ENCODE data around the gene B4GALT6.
A peak's percentile ranks its signal among the peaks of the same experiment; 100 is the strongest.

B4GALT6 gene

GRCh38 chr18:31694297-31694696 is 9.9 kb upstream of the B4GALT6 start:
- Histone ChIP-seq H3K9me3 (ENCODE audit: control insufficient read depth in 2 of 2, low read length in 2 of 2) (peaks cover 0 to 2% of the 10 kb centered on the region in 2 donors), H3K9ac (ENCODE audit: low read depth in 1 of 2, low read length in 2 of 2) (no peak overlapping the region)

GRCh38 chr18:31688606-31689005 is 4.2 kb upstream of the B4GALT6 start:
- Histone ChIP-seq H3K9ac (ENCODE audit: low read depth in 1 of 2, low read length in 2 of 2) (no peak overlapping the region), H3K4me1 (ENCODE audit: control insufficient read depth in 2 of 2, insufficient read depth in 2 of 2, low read length in 2 of 2) (peaks cover 8 to 12% of the 10 kb centered on the region in 2 donors), H3K9me3 (ENCODE audit: control insufficient read depth in 2 of 2, low read length in 2 of 2) (no peaks in the 10 kb centered on the region), H3K27ac (ENCODE audit: low read depth in 2 of 2, low read length in 2 of 2) (no peak overlapping the region), H3K27me3 (ENCODE audit: control insufficient read depth in 2 of 2, insufficient read depth in 2 of 2, low read length in 2 of 2) (peaks cover 0 to 2% of the 10 kb centered on the region in 2 donors), H3K4me3 (ENCODE audit: low read length in 2 of 2) (no peak overlapping the region), H3K36me3 (ENCODE audit: control insufficient read depth in 2 of 2, insufficient read depth in 2 of 2, low read length in 2 of 2) (no peaks in the 10 kb centered on the region)

More at GRCh38 chr18:31694297-31694696, 9.9 kb upstream of the B4GALT6 start:
- Histone ChIP-seq H3K36me3 (ENCODE audit: control insufficient read depth in 2 of 2, insufficient read depth in 2 of 2, low read length in 2 of 2) (no peaks in the 10 kb centered on the region), H3K4me1 (ENCODE audit: control insufficient read depth in 2 of 2, insufficient read depth in 2 of 2, low read length in 2 of 2) (no peaks in the 10 kb centered on the region), H3K27me3 (ENCODE audit: control insufficient read depth in 2 of 2, insufficient read depth in 2 of 2, low read length in 2 of 2) (no peaks in the 10 kb centered on the region), H3K27ac (ENCODE audit: low read depth in 2 of 2, low read length in 2 of 2) (no peak overlapping the region), H3K4me3 (ENCODE audit: low read length in 2 of 2) (no peak overlapping the region)

DNA sequence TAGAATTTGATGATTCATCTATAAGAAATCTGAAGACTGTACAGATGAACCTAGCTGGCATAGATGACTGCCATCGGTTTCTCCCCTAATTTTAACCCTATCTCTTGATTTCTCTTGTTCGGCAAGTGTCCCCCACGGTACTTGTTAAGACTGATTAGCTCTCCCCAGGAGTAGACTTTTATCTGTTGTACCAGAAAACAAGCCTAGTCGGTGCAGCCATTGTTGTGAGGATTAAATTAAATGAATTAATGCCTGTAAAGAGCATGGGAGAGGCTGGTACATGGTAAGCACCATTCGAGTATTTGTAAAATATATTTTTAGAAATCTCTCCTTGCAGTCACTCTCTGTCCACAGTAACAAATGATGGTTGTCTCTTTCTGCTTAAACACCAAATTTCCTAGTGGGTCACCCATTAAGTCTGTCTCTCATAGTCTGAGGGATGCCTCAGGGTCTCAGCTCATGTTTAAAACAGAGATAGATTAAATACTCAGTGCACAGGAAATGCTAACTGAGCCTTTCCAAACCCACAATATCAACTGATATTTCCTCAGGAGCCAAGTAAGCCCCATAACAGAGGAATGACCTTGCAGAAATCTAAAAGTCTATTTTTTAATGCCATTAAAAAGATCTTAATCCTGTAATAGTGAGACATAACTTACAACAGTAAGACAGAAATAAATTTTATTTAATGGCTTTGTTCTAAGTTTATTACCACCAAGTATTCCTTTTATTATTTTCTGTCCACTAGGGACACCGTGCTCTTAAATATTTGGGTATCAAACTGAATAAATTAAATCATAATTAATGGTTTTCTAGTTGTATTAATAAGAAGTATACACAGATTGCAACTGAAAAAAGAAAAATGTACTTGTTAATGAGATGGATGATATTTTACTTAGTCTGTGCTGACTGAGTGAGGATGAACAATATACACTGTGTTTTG is 2.9 kb upstream of the B4GALT6 start:
- Histone ChIP-seq H3K36me3 (ENCODE audit: control insufficient read depth in 2 of 2, insufficient read depth in 2 of 2, low read length in 2 of 2) (no peaks in the 10 kb centered on the region), H3K4me1 (ENCODE audit: control insufficient read depth in 2 of 2, insufficient read depth in 2 of 2, low read length in 2 of 2) (peaks cover 8 to 12% of the 10 kb centered on the region in 2 donors), H3K27ac (ENCODE audit: low read depth in 2 of 2, low read length in 2 of 2) (no peak overlapping the region), H3K4me3 (ENCODE audit: low read length in 2 of 2) (no peak overlapping the region), H3K27me3 (ENCODE audit: control insufficient read depth in 2 of 2, insufficient read depth in 2 of 2, low read length in 2 of 2) (peaks cover 0 to 2% of the 10 kb centered on the region in 2 donors), H3K9ac (ENCODE audit: low read depth in 1 of 2, low read length in 2 of 2) (no peak overlapping the region), H3K9me3 (ENCODE audit: control insufficient read depth in 2 of 2, low read length in 2 of 2) (no peaks in the 10 kb centered on the region)

DNA sequence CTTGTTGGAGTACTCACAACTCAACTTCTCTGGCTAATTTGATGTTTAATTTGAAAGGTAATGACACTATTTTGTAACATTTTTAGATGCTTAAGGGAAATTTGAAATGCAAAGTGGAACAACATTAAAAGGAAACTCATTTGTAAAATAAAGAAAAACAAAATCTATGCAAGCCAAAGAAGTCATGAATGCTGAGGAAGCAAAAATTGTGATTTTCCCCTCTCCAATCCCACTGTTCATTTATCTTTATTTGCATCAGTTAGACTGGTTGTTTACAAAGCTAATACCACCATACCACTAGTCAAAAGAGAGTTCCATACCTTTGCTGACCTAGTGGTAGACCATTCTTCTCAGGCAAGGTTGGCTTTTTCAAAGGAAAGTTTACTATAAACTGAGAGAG is 2.2 kb upstream of the B4GALT6 start:
- H3K4me1 ChIP-seq (ENCODE audit: control insufficient read depth in 2 of 2, insufficient read depth in 2 of 2, low read length in 2 of 2): peaks cover 8 to 12% of the 10 kb centered on the region in 2 donors
- no peak overlapping the region for H3K27ac ChIP-seq (ENCODE audit: low read depth in 2 of 2, low read length in 2 of 2)
- H3K36me3 ChIP-seq (ENCODE audit: control insufficient read depth in 2 of 2, insufficient read depth in 2 of 2, low read length in 2 of 2): no peaks in the 10 kb centered on the region
- no peak overlapping the region for H3K4me3 ChIP-seq (ENCODE audit: low read length in 2 of 2)
- H3K9me3 ChIP-seq (ENCODE audit: control insufficient read depth in 2 of 2, low read length in 2 of 2): no peaks in the 10 kb centered on the region
- H3K9ac ChIP-seq (ENCODE audit: low read depth in 1 of 2, low read length in 2 of 2): no peak overlapping the region
- H3K27me3 ChIP-seq (ENCODE audit: control insufficient read depth in 2 of 2, insufficient read depth in 2 of 2, low read length in 2 of 2): peaks cover 0 to 2% of the 10 kb centered on the region in 2 donors

GRCh38 chr18:31685097-31686082 is 1.0 kb upstream of the B4GALT6 start:
- Histone ChIP-seq H3K4me1 (ENCODE audit: control insufficient read depth in 2 of 2, insufficient read depth in 2 of 2, low read length in 2 of 2) (peaks cover 12 to 18% of the 10 kb centered on the region in 2 donors), H3K4me3 (ENCODE audit: low read length in 2 of 2) (peak overlapping the region; percentile 68 to 82), H3K36me3 (ENCODE audit: control insufficient read depth in 2 of 2, insufficient read depth in 2 of 2, low read length in 2 of 2) (no peaks in the 10 kb centered on the region), H3K9me3 (ENCODE audit: control insufficient read depth in 2 of 2, low read length in 2 of 2) (no peaks in the 10 kb centered on the region), H3K27ac (ENCODE audit: low read depth in 2 of 2, low read length in 2 of 2) (peak overlapping the region; percentile 68 to 78), H3K27me3 (ENCODE audit: control insufficient read depth in 2 of 2, insufficient read depth in 2 of 2, low read length in 2 of 2) (peaks cover 0 to 2% of the 10 kb centered on the region in 2 donors), H3K9ac (ENCODE audit: low read depth in 1 of 2, low read length in 2 of 2) (peak overlapping the region; percentile 53 to 62)

GRCh38 chr18:31683968-31684278 is 458 bp downstream of the B4GALT6 start:
- H3K4me1 ChIP-seq (ENCODE audit: control insufficient read depth in 2 of 2, insufficient read depth in 2 of 2, low read length in 2 of 2): peaks cover 15 to 27% of the 10 kb centered on the region in 2 donors
- peak overlapping the region; percentile 68 to 76 for H3K4me3 ChIP-seq (ENCODE audit: low read length in 2 of 2)
- H3K36me3 ChIP-seq (ENCODE audit: control insufficient read depth in 2 of 2, insufficient read depth in 2 of 2, low read length in 2 of 2): no peaks in the 10 kb centered on the region
- peak overlapping the region; percentile 58 to 62 for H3K9ac ChIP-seq (ENCODE audit: low read depth in 1 of 2, low read length in 2 of 2)
- peaks cover 0 to 2% of the 10 kb centered on the region in 2 donors for H3K27me3 ChIP-seq (ENCODE audit: control insufficient read depth in 2 of 2, insufficient read depth in 2 of 2, low read length in 2 of 2)
- H3K9me3 ChIP-seq (ENCODE audit: control insufficient read depth in 2 of 2, low read length in 2 of 2): no peaks in the 10 kb centered on the region
- peak overlapping the region; percentile 19 for H3K27ac ChIP-seq (ENCODE audit: low read depth in 2 of 2, low read length in 2 of 2)

DNA sequence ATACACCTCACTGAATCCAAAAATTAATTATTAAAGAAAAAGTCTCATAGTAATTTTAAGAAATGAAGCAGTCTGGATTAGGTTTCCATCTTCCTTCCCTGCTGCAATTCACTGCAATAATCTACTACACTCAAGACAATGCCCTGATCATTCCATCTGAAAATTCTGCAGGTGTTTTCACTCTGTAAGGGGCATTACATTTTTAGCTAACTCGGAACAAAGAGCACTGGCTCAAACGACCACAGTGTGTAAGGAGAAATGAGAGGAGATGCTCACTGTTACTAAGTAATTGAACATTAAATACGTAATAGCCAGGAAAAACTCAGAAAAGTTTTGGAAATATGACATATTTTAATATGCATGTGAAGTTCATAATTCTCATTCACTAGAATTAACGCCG is 1.3 kb downstream of the B4GALT6 start:
- Histone ChIP-seq H3K27me3 (ENCODE audit: control insufficient read depth in 2 of 2, insufficient read depth in 2 of 2, low read length in 2 of 2) (peaks cover 0 to 2% of the 10 kb centered on the region in 2 donors), H3K36me3 (ENCODE audit: control insufficient read depth in 2 of 2, insufficient read depth in 2 of 2, low read length in 2 of 2) (no peaks in the 10 kb centered on the region), H3K9ac (ENCODE audit: low read depth in 1 of 2, low read length in 2 of 2) (no peak overlapping the region), H3K9me3 (ENCODE audit: control insufficient read depth in 2 of 2, low read length in 2 of 2) (no peaks in the 10 kb centered on the region), H3K4me3 (ENCODE audit: low read length in 2 of 2) (no peak overlapping the region), H3K4me1 (ENCODE audit: control insufficient read depth in 2 of 2, insufficient read depth in 2 of 2, low read length in 2 of 2) (peaks cover 15 to 27% of the 10 kb centered on the region in 2 donors), H3K27ac (ENCODE audit: low read depth in 2 of 2, low read length in 2 of 2) (no peak overlapping the region)

GRCh38 chr18:31680831-31681568 is 3.4 kb downstream of the B4GALT6 start:
- peak overlapping the region; percentile 44 to 69 for H3K27ac ChIP-seq (ENCODE audit: low read depth in 2 of 2, low read length in 2 of 2)
- no peak overlapping the region for H3K9ac ChIP-seq (ENCODE audit: low read depth in 1 of 2, low read length in 2 of 2)
- no peaks in the 10 kb centered on the region for H3K9me3 ChIP-seq (ENCODE audit: control insufficient read depth in 2 of 2, low read length in 2 of 2)
- peaks cover 0 to 2% of the 10 kb centered on the region in 2 donors for H3K27me3 ChIP-seq (ENCODE audit: control insufficient read depth in 2 of 2, insufficient read depth in 2 of 2, low read length in 2 of 2)
- peaks cover 15 to 27% of the 10 kb centered on the region in 2 donors for H3K4me1 ChIP-seq (ENCODE audit: control insufficient read depth in 2 of 2, insufficient read depth in 2 of 2, low read length in 2 of 2)
- no peak overlapping the region for H3K4me3 ChIP-seq (ENCODE audit: low read length in 2 of 2)
- no peaks in the 10 kb centered on the region for H3K36me3 ChIP-seq (ENCODE audit: control insufficient read depth in 2 of 2, insufficient read depth in 2 of 2, low read length in 2 of 2)

DNA sequence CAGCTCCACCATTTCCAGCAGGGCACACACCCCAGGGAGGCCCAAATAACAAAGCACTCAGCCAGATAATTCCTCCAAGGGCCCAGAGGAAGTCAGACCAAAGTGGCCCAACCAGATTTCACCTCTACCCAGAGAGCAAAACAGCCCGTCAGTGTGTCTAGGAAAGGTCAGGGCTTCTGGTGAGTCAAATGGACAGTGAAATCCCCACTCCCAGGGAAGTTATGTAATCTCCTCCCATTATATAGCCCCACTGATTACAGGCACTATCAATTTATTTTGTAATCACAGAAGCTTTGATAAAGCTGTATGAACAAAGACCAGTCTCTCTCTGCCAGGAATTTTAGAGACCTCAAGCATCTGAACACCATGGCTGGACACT is 4.0 kb downstream of the B4GALT6 start:
- no peaks in the 10 kb centered on the region for H3K27me3 ChIP-seq (ENCODE audit: control insufficient read depth in 2 of 2, insufficient read depth in 2 of 2, low read length in 2 of 2)
- no peak overlapping the region for H3K4me3 ChIP-seq (ENCODE audit: low read length in 2 of 2)
- no peaks in the 10 kb centered on the region for H3K9me3 ChIP-seq (ENCODE audit: control insufficient read depth in 2 of 2, low read length in 2 of 2)
- peaks cover 10 to 22% of the 10 kb centered on the region in 2 donors for H3K4me1 ChIP-seq (ENCODE audit: control insufficient read depth in 2 of 2, insufficient read depth in 2 of 2, low read length in 2 of 2)
- H3K36me3 ChIP-seq (ENCODE audit: control insufficient read depth in 2 of 2, insufficient read depth in 2 of 2, low read length in 2 of 2): no peaks in the 10 kb centered on the region
- H3K27ac ChIP-seq (ENCODE audit: low read depth in 2 of 2, low read length in 2 of 2): peak overlapping the region; percentile 44 to 69
- H3K9ac ChIP-seq (ENCODE audit: low read depth in 1 of 2, low read length in 2 of 2): no peak overlapping the region
